Measurements from ENCODE around the gene GCFC2.
"Not testable (repeated sequence)": the region's sequence is repeated elsewhere in the genome, so short reads cannot be mapped to it uniquely, and the experiment has no call there.

GCFC2 gene

GRCh38 chr2:75710577-75711253 lies at the start of gene GCFC2:
GCFC2 (minus strand) TSS chr2:75710915; CDS start chr2:75710855, 60 bp downstream.
- DNase-seq (ENCODE audit: low read depth) = peak; percentile 80

- DNase-seq (ENCODE audit: low read depth) = no peak
These were observed 42.1 kb upstream of the GCFC2 start for GRCh38 chr2:75752828-75753227.

GRCh38 chr2:75751824-75752468 lies 41.2 kb upstream of the GCFC2 start:
- DNase-seq (ENCODE audit: low read depth) = no peak

GRCh38 chr2:75751360-75751759 lies 40.6 kb upstream of the GCFC2 start:
- DNase-seq (ENCODE audit: low read depth) = no peak

GRCh38 chr2:75737961-75738360 lies 27.2 kb upstream of the GCFC2 start:
- DNase-seq (ENCODE audit: low read depth) = no peak

GRCh38 chr2:75736276-75736675 lies 25.6 kb upstream of the GCFC2 start:
- no peak for DNase-seq (ENCODE audit: low read depth)

- no peak for DNase-seq (ENCODE audit: low read depth)
These were observed 19.1 kb upstream of the GCFC2 start for GRCh38 chr2:75729861-75730260.

- no peak for DNase-seq (ENCODE audit: low read depth)
These were observed 18.1 kb upstream of the GCFC2 start for GRCh38 chr2:75728614-75729419.

GRCh38 chr2:75722687-75723086 lies 12.0 kb upstream of the GCFC2 start:
- DNase-seq (ENCODE audit: low read depth) = no peak

GRCh38 chr2:75720525-75720924 lies 9.8 kb upstream of the GCFC2 start:
- DNase-seq (ENCODE audit: low read depth) = no peak

GRCh38 chr2:75719616-75720015 lies 8.9 kb upstream of the GCFC2 start:
- DNase-seq (ENCODE audit: low read depth) = no peak

- DNase-seq (ENCODE audit: low read depth) = no peak
These were observed 5.7 kb upstream of the GCFC2 start for GRCh38 chr2:75716406-75716805.

- not testable (repeated sequence) for DNase-seq (ENCODE audit: low read depth)
These were observed 875 bp upstream of the GCFC2 start for GRCh38 chr2:75711590-75711989.

GRCh38 chr2:75710220-75710576 lies 517 bp downstream of the GCFC2 start:
- no peak for DNase-seq (ENCODE audit: low read depth)

GRCh38 chr2:75709297-75709696 lies 1.4 kb downstream of the GCFC2 start:
- no peak for DNase-seq (ENCODE audit: low read depth)

GRCh38 chr2:75707901-75708300 lies 2.8 kb downstream of the GCFC2 start:
- DNase-seq (ENCODE audit: low read depth) = no peak

- no peak for DNase-seq (ENCODE audit: low read depth)
These were observed 4.8 kb downstream of the GCFC2 start for GRCh38 chr2:75705921-75706320.

GRCh38 chr2:75703589-75704287 lies 7.0 kb downstream of the GCFC2 start:
- DNase-seq (ENCODE audit: low read depth) = no peak

GRCh38 chr2:75702593-75702992 lies 8.1 kb downstream of the GCFC2 start:
- no peak for DNase-seq (ENCODE audit: low read depth)

- DNase-seq (ENCODE audit: low read depth) = no peak
These were observed 11.8 kb downstream of the GCFC2 start for GRCh38 chr2:75698918-75699317.

GRCh38 chr2:75688196-75688595 lies 22.5 kb downstream of the GCFC2 start:
- DNase-seq (ENCODE audit: low read depth) = no peak

- DNase-seq (ENCODE audit: low read depth) = not testable (repeated sequence)
These were observed 27.3 kb downstream of the GCFC2 start for GRCh38 chr2:75683430-75683829.

Measured in activated T-cell treated with anti-CD3 and anti-CD28 coated beads for 24 hours (primary cell).